Nephron progenitor cell (in vitro differentiated cells): ENCODE results near the gene SSH2.
A peak's percentile ranks its signal among the peaks of the same experiment; 100 is the strongest.

ENCODE experiments used
- DNase-seq: peaks from one replicate; pipeline ENCODE4 v3.0.0; 2021
- H3K27ac Mint-ChIP-seq: 2 replicates; pipeline ENCODE4 v1.8.0; 2021; ENCODE audit warnings: mild to moderate bottlenecking, moderate library complexity, mixed read lengths
- H3K27me3 Mint-ChIP-seq: 2 replicates; pipeline ENCODE4 v1.8.0; 2021; ENCODE audit warnings: mild to moderate bottlenecking, low read depth, mixed read lengths; ENCODE audit not compliant: poor library complexity
- H3K36me3 Mint-ChIP-seq: 2 replicates; pipeline ENCODE4 v1.8.0; 2021; ENCODE audit warnings: low read depth, mixed read lengths
- H3K4me1 Mint-ChIP-seq: 2 replicates; pipeline ENCODE4 v1.8.0; 2021; ENCODE audit warnings: mixed read lengths
- H3K4me3 Mint-ChIP-seq: 2 replicates; pipeline ENCODE4 v1.8.0; 2021; ENCODE audit warnings: mild to moderate bottlenecking, moderate library complexity, mixed read lengths
- H3K9me3 Mint-ChIP-seq: 2 replicates; pipeline ENCODE4 v1.8.0; 2021; ENCODE audit warnings: mild to moderate bottlenecking, moderate library complexity, mixed read lengths
- TF ChIP-seq, protein P1 (sequence below): fragments of 200-600 bp; sonication (generic); IDR thresholded peaks from 2 replicates; pipeline ENCODE4 v1.5.0; 2021; ENCODE audit warnings: antibody characterized with exemption

SSH2 gene

GRCh38 chr17:29669266-29669665, 260.8 kb downstream of the SSH2 start:
- no peaks in the 10 kb centered on the region for H3K9me3 Mint-ChIP-seq
- H3K27me3 Mint-ChIP-seq: peaks cover 5% of the 10 kb centered on the region
- H3K36me3 Mint-ChIP-seq: peaks cover 36% of the 10 kb centered on the region
- no peak overlapping the region for H3K4me3 Mint-ChIP-seq
- H3K27ac Mint-ChIP-seq: no peak overlapping the region
- TF ChIP-seq, protein P1, sequence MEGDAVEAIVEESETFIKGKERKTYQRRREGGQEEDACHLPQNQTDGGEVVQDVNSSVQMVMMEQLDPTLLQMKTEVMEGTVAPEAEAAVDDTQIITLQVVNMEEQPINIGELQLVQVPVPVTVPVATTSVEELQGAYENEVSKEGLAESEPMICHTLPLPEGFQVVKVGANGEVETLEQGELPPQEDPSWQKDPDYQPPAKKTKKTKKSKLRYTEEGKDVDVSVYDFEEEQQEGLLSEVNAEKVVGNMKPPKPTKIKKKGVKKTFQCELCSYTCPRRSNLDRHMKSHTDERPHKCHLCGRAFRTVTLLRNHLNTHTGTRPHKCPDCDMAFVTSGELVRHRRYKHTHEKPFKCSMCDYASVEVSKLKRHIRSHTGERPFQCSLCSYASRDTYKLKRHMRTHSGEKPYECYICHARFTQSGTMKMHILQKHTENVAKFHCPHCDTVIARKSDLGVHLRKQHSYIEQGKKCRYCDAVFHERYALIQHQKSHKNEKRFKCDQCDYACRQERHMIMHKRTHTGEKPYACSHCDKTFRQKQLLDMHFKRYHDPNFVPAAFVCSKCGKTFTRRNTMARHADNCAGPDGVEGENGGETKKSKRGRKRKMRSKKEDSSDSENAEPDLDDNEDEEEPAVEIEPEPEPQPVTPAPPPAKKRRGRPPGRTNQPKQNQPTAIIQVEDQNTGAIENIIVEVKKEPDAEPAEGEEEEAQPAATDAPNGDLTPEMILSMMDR: no peak
- no peak for DNase-seq
- no peaks in the 10 kb centered on the region for H3K4me1 Mint-ChIP-seq

GRCh38 chr17:29667969-29668368, 262.1 kb downstream of the SSH2 start:
- H3K36me3 Mint-ChIP-seq: peaks cover 28% of the 10 kb centered on the region
- H3K4me1 Mint-ChIP-seq: peaks cover 6% of the 10 kb centered on the region
- no peak overlapping the region for H3K4me3 Mint-ChIP-seq
- H3K27me3 Mint-ChIP-seq: peaks cover 5% of the 10 kb centered on the region
- H3K9me3 Mint-ChIP-seq: no peaks in the 10 kb centered on the region
- H3K27ac Mint-ChIP-seq: no peak overlapping the region
- DNase-seq: no peak
- TF ChIP-seq, protein P1: no peak

DNA sequence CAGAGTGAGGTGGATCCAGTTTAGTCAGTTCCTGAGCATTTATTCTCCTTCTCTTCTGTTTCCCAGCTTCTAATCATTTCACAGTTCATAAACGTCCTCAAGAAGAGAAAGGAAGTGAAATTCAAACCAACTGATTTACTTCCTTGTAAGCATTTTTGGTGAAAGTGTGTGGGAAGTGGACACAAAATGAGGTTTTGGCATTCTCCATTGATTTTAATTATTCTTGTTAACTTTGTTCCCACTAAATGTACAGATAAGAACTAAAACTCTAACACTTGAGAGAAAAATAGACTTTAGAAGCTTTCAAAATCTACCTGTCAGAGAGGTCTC, 264.6 kb downstream of the SSH2 start:
- Mint-ChIP-seq H3K27ac (no peak overlapping the region), H3K4me1 (peaks cover 27% of the 10 kb centered on the region)

GRCh38 chr17:29664743-29665480, 265.1 kb downstream of the SSH2 start:
- no peak for DNase-seq
- no peak overlapping the region for H3K27ac Mint-ChIP-seq
- peaks cover 5% of the 10 kb centered on the region for H3K27me3 Mint-ChIP-seq
- peaks cover 36% of the 10 kb centered on the region for H3K36me3 Mint-ChIP-seq
- peaks cover 27% of the 10 kb centered on the region for H3K4me1 Mint-ChIP-seq
- H3K4me3 Mint-ChIP-seq: no peak overlapping the region
- TF ChIP-seq, protein P1: no peak
- no peaks in the 10 kb centered on the region for H3K9me3 Mint-ChIP-seq

More for the DNA sequence above, 264.6 kb downstream of the SSH2 start:
- peaks cover 34% of the 10 kb centered on the region for H3K36me3 Mint-ChIP-seq
- H3K4me3 Mint-ChIP-seq: no peak overlapping the region
- H3K27me3 Mint-ChIP-seq: peaks cover 5% of the 10 kb centered on the region
- TF ChIP-seq, protein P1: no peak
- no peak for DNase-seq
- no peaks in the 10 kb centered on the region for H3K9me3 Mint-ChIP-seq

- peak overlapping the region; percentile 86 for H3K27ac Mint-ChIP-seq
- DNase-seq: no peak
- peaks cover 41% of the 10 kb centered on the region for H3K36me3 Mint-ChIP-seq
- H3K4me3 Mint-ChIP-seq: no peak overlapping the region
- peaks cover 5% of the 10 kb centered on the region for H3K27me3 Mint-ChIP-seq
- H3K9me3 Mint-ChIP-seq: no peaks in the 10 kb centered on the region
- TF ChIP-seq, protein P1: no peak
- peaks cover 27% of the 10 kb centered on the region for H3K4me1 Mint-ChIP-seq
Observed at GRCh38 chr17:29663155-29663554, 266.9 kb downstream of the SSH2 start.

DNA sequence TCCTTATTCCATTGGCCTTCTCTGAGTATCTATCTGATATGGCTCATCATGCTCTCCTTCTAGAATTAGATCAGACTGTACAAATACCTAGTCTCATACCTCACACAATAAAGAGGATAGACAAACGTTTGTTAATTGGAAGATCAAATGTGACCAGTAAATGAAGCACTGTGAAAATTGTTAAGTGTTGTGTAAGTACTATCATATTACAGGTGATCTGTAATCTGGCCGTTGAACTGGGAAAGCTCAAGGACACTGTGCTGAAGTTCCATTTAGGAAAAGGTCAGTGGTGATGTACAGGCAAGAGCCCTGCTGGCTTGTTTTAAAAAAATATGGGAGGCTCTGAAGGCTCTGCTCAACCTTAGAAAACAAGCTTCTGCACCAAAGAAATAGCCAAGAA, 268.8 kb downstream of the SSH2 start:
- Mint-ChIP-seq H3K36me3 (peaks cover 30% of the 10 kb centered on the region), H3K4me1 (peaks cover 27% of the 10 kb centered on the region), H3K27ac (peak overlapping the region; percentile 4), H3K27me3 (no peaks in the 10 kb centered on the region), H3K4me3 (no peak overlapping the region), H3K9me3 (no peaks in the 10 kb centered on the region)
- TF ChIP-seq, protein P1: no peak
- DNase-seq: no peak
